ENCODE measurements around the gene JMJD8.

GRCh38 chr16:732332-732731 is 48.2 kb upstream of the JMJD8 start:
- TF ChIP-seq POLR2A (IDR thresholded peaks at IDR 0.05) (no peak), CTCF (IDR thresholded peaks at IDR 0.05) (no peak)
